K562 (cell line): ENCODE measurements around the gene ZNF487.
"Not testable (repeated sequence)": the region's sequence is repeated elsewhere in the genome, so short reads cannot be mapped to it uniquely, and the experiment has no call there.

Experiments used
- CAMTA2 ChIP-seq: fragments of 250-450 bp; sonication (Bioruptor Pico); conservative IDR thresholded peaks from 2 replicates; pipeline ENCODE4 v1.5.1; 2022
- CEBPG ChIP-seq, 3 experiments: fragments of 200-800 bp in 1 of 3; sonication (Bioruptor generic) in 1 of 3; sonication (generic) in 1 of 3; formaldehyde crosslinking in 1 of 3; IDR thresholded peaks in 2 of 3; conservative IDR thresholded peaks in 1 of 3; 2 replicates each; pipeline versions ENCODE4 v1.6.1 to v1.8.0; 2016 to 2022; ENCODE audit warnings: missing compliant biosample characterization in 2 of 3, missing genetic modification characterization in 2 of 3, mild to moderate bottlenecking in 1 of 3, missing genetic modification reagents in 1 of 3
- CREM ChIP-seq: IDR thresholded peaks from 2 replicates; pipeline ENCODE4 v1.6.1; 2014; ENCODE audit warnings: antibody characterized with exemption, low read depth
- CTCF ChIP-seq, 3 experiments: IDR thresholded peaks in 2 of 3; conservative IDR thresholded peaks in 1 of 3; 2 replicates each; pipeline ENCODE4 v1.5.1; 2011 to 2012; ENCODE audit warnings: low read length in 3 of 3, mild to moderate bottlenecking in 3 of 3, control low read depth in 2 of 3, improper control_type of control experiment in 1 of 3, inconsistent platforms in 1 of 3, low read depth in 1 of 3, mixed read lengths in 1 of 3, moderate library complexity in 1 of 3; ENCODE audit not compliant: insufficient read depth in 2 of 3
- HDAC6 ChIP-seq: IDR thresholded peaks from 2 replicates; pipeline ENCODE4 v1.6.1; 2012; ENCODE audit warnings: low read depth, mild to moderate bottlenecking, control low read depth, inconsistent platforms, low read length, moderate library complexity
- POLR2A ChIP-seq: fragments of 450-650 bp; conservative IDR thresholded peaks from 2 replicates; pipeline ENCODE4 v1.6.1; 2016
- RFX5 ChIP-seq: IDR thresholded peaks from 2 replicates; pipeline ENCODE4 v1.6.1; 2011; ENCODE audit warnings: low read depth, mild to moderate bottlenecking, improper control_type of control experiment, low read length
- SIN3A ChIP-seq, 2 experiments: fragments of 150-350 bp in 1 of 2; IDR thresholded peaks; 2 replicates each; pipeline ENCODE4 v1.6.1; 2011 to 2016; ENCODE audit warnings: borderline replicate concordance in 2 of 2, low read depth in 2 of 2, low read length in 2 of 2, mild to moderate bottlenecking in 2 of 2, moderate library complexity in 2 of 2; ENCODE audit not compliant: control insufficient read depth in 1 of 2
- TCF15 ChIP-seq: fragments of 250-450 bp; sonication (Bioruptor Pico); IDR thresholded peaks from 2 replicates; pipeline ENCODE4 v1.8.0; 2022; ENCODE audit warnings: moderate library complexity, mild to moderate bottlenecking, inconsistent platforms
- ZBTB12 ChIP-seq: fragments of 250-450 bp; sonication (Bioruptor Pico); IDR thresholded peaks from 2 replicates; pipeline ENCODE4 v1.4.0; 2020
- ZNF165 ChIP-seq: fragments of 250-450 bp; sonication (Bioruptor Pico); IDR thresholded peaks from 2 replicates; pipeline ENCODE4 v1.4.0; 2020; ENCODE audit warnings: borderline replicate concordance
- TF ChIP-seq, protein P1 (sequence below): IDR thresholded peaks from 3 replicates; pipeline ENCODE4 v1.6.1; 2011; ENCODE audit warnings: borderline replicate concordance, mild to moderate bottlenecking; ENCODE audit not compliant: insufficient read length, insufficient read depth

GRCh38 chr10:43454025-43454424 is 17.1 kb downstream of the ZNF487 start:
- TF ChIP-seq CREM; RFX5; HDAC6; CAMTA2 (CRISPR knock-in tag); ZBTB12 (CRISPR knock-in tag); CTCF (IDR thresholded peaks at IDR 0.05 in 2 of 3, conservative IDR thresholded peaks at IDR 0.05 in 1 of 3; ENCODE audit: insufficient read depth in 2 of 3, low read depth in 1 of 3, low read length in 3 of 3); POLR2A; SIN3A (IDR thresholded peaks at IDR 0.05; ENCODE audit: borderline replicate concordance in 2 of 2, control insufficient read depth in 1 of 2, low read depth in 2 of 2, low read length in 2 of 2); TCF15; CEBPG (CRISPR knock-in tag; IDR thresholded peaks at IDR 0.05); CEBPG (tag; conservative IDR thresholded peaks at IDR 0.05 in 1 of 2, IDR thresholded peaks at IDR 0.05 in 1 of 2); ZNF165: not testable (repeated sequence)
- TF ChIP-seq, protein P1, sequence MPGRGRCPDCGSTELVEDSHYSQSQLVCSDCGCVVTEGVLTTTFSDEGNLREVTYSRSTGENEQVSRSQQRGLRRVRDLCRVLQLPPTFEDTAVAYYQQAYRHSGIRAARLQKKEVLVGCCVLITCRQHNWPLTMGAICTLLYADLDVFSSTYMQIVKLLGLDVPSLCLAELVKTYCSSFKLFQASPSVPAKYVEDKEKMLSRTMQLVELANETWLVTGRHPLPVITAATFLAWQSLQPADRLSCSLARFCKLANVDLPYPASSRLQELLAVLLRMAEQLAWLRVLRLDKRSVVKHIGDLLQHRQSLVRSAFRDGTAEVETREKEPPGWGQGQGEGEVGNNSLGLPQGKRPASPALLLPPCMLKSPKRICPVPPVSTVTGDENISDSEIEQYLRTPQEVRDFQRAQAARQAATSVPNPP: not testable (repeated sequence)
